Measurements from ENCODE around the gene RSPO4.

Gene RSPO4

GRCh38 chr20:963795-964194 is 38.3 kb downstream of the RSPO4 start:
- TF ChIP-seq CTCF (IDR thresholded peaks at IDR 0.05; ENCODE audit: low read depth, low read length) (no peak), MYC (IDR thresholded peaks at IDR 0.05; ENCODE audit: low read depth, low read length) (no peak), POLR2A (IDR thresholded peaks at IDR 0.05; ENCODE audit: extremely low read depth, insufficient read length) (no peak)
- TF ChIP-seq, protein P1, sequence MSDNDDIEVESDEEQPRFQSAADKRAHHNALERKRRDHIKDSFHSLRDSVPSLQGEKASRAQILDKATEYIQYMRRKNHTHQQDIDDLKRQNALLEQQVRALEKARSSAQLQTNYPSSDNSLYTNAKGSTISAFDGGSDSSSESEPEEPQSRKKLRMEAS (IDR thresholded peaks at IDR 0.05; ENCODE audit: low read depth, low read length) = no peak
- no peak for DNase-seq (ENCODE audit: low read depth)
- no peak overlapping the region for H3K4me3 ChIP-seq (ENCODE audit: low read depth, low read length)

GRCh38 chr20:962683-963082 is 39.4 kb downstream of the RSPO4 start:
- TF ChIP-seq POLR2A (IDR thresholded peaks at IDR 0.05; ENCODE audit: extremely low read depth, insufficient read length) (no peak), CTCF (IDR thresholded peaks at IDR 0.05; ENCODE audit: low read depth, low read length) (no peak), MYC (IDR thresholded peaks at IDR 0.05; ENCODE audit: low read depth, low read length) (no peak)
- TF ChIP-seq, protein P1 (IDR thresholded peaks at IDR 0.05; ENCODE audit: low read depth, low read length) = no peak
- H3K4me3 ChIP-seq (ENCODE audit: low read depth, low read length) = no peak overlapping the region
- no peak for DNase-seq (ENCODE audit: low read depth)

- no peak overlapping the region for H3K4me3 ChIP-seq (ENCODE audit: low read depth, low read length)
- no peak for TF ChIP-seq POLR2A (IDR thresholded peaks at IDR 0.05; ENCODE audit: extremely low read depth, insufficient read length)
- TF ChIP-seq CTCF (IDR thresholded peaks at IDR 0.05; ENCODE audit: low read depth, low read length) = no peak
- no peak for TF ChIP-seq MYC (IDR thresholded peaks at IDR 0.05; ENCODE audit: low read depth, low read length)
- TF ChIP-seq, protein P1 (IDR thresholded peaks at IDR 0.05; ENCODE audit: low read depth, low read length) = no peak
- no peak for DNase-seq (ENCODE audit: low read depth)
These were observed 39.9 kb downstream of the RSPO4 start for GRCh38 chr20:962223-962622.

DNA sequence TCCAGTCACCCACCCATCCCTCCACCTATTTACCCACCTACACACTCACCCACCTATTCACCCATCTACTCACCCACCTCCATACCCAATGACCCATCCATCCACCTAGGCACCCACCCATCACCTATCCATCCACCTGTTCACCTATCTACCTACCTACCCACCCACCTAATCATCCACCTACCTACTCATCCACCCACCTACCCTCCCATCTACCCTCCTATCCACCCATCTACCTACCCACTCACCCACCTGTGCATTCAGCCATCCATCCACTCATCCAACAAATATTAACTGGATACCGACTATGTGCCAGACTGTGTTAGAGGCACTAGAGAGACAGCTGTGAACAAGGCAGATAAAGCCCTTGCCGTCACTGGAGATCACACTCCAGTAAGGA is 40.3 kb downstream of the RSPO4 start:
- no peak for DNase-seq (ENCODE audit: low read depth)
- TF ChIP-seq CTCF (IDR thresholded peaks at IDR 0.05; ENCODE audit: low read depth, low read length) (no peak), MYC (IDR thresholded peaks at IDR 0.05; ENCODE audit: low read depth, low read length) (no peak), POLR2A (IDR thresholded peaks at IDR 0.05; ENCODE audit: extremely low read depth, insufficient read length) (no peak)
- TF ChIP-seq, protein P1 (IDR thresholded peaks at IDR 0.05; ENCODE audit: low read depth, low read length) = no peak
- H3K4me3 ChIP-seq (ENCODE audit: low read depth, low read length) = no peak overlapping the region

DNA sequence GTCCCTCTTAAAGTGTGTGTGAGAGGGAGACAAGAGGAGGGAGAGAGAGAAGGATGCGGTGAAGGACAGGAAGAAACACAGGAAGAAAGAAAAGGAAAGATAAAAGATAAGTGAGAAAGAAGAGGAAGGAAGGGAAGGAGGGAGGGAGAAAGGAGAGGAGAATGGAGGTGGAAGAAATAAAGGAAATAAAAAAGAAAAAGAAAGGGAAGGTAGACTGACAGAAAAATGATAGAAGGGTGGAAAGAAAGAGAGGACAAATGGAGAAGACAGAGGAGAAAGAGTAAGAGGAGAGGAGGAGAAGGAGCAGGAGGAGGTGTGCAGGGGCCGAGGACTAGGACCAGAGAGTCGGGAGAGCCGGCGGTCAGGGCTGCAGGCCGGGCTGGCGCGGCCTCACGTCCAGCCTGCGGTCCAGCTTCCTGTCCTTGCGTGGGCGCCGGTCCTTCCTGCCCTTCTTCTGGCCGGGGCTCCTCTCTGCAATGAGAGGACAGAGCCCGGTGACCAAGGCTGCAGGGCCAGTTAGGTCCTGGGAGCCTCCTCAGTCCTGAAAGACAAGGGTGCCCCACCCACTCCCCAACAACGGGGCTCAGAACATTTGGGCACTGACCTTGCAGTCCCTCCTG is 42.0 kb downstream of the RSPO4 start:
- TF ChIP-seq, protein P1 (IDR thresholded peaks at IDR 0.05; ENCODE audit: low read depth, low read length) = no peak
- TF ChIP-seq CTCF (IDR thresholded peaks at IDR 0.05; ENCODE audit: low read depth, low read length) (no peak), POLR2A (IDR thresholded peaks at IDR 0.05; ENCODE audit: extremely low read depth, insufficient read length) (no peak), MYC (IDR thresholded peaks at IDR 0.05; ENCODE audit: low read depth, low read length) (no peak)
- no peak for DNase-seq (ENCODE audit: low read depth)
- no peak overlapping the region for H3K4me3 ChIP-seq (ENCODE audit: low read depth, low read length)
